ENCODE data around the gene TRIM72.
"Not testable (repeated sequence)": the region's sequence is repeated elsewhere in the genome, so short reads cannot be mapped to it uniquely, and the experiment has no call there.

The TRIM72 gene

DNA sequence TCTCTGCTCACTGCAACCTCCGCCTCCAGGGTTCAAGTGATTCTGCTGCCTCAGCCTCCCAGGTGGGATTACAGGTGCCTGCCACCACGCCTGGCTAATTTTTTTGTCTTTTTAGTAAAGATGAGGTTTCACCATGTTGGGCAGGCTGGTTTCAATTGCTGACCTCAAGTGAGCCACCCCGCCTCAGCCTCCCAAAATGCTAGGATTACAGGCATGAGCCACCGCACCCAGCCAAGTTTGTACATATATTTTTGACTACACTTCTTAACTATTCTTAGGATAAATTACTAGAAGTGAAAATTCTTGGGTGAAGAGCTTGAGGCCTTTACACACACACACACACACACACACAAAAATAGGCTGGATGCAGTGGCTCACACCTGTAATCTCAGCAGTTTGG lies 44.4 kb downstream of the TRIM72 start:
- DNase-seq (ENCODE audit: low read depth) = no peak

GRCh38 chr16:31260136-31260931 lies 46.4 kb downstream of the TRIM72 start:
- DNase-seq (ENCODE audit: low read depth) = no peak

DNA sequence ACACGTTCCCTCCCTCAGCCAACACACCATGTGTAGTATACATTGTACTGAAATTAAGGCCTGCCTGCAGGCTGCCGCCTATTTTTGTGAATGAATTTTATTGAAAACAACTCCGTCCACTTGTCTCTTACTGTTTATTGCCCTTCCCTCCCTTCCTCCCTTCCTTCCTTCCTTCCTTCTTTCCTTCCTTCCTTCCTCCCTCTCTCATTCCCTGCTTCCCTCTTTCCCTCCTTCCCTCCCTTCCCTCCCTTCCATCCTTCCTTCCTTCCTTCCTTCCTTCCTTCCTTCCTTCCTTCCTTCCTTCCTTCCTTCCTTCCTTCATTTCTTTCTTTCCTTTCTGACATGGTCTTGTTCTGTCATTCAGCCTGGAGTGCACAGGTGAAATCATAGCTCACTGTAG lies 48.2 kb downstream of the TRIM72 start:
- no peak for DNase-seq (ENCODE audit: low read depth)

GRCh38 chr16:31265329-31266245 lies 51.7 kb downstream of the TRIM72 start:
- peak; percentile 33 for DNase-seq (ENCODE audit: low read depth)

DNA sequence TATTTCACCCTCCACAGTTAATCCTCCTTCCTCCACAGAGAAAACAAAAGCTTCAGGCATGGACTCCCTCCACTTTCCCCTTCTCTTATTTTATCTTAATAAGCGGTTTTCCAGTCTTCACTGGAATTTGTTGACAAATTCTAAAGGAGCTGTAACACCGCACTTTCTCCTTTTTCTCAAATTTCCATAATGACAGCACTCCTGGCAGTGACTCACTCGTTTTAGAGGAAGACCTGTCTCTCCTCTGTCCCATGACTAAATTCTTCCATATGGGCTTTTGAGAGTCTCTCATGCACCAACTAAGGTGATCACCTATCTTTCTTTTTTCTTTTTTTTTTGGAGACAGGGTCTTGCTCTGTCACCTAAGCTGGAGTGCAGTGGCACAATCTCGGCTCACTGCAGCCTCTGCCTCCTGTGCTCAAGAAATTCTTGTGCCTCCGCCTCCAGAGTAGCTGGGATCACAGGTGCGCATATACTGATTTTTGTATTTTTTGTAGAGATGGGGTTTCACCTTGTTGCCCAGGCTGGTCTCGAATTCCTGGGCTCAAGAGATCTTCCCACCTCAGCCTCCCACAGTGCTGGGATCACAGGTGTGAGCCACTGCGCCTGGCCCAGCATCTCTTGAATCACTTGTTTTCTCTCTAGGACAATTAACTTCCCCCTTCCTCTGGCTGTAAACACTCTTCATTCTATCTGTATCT lies 53.6 kb downstream of the TRIM72 start:
- no peak for DNase-seq (ENCODE audit: low read depth)

GRCh38 chr16:31268033-31268365 lies 54.1 kb downstream of the TRIM72 start:
- DNase-seq (ENCODE audit: low read depth) = no peak

DNA sequence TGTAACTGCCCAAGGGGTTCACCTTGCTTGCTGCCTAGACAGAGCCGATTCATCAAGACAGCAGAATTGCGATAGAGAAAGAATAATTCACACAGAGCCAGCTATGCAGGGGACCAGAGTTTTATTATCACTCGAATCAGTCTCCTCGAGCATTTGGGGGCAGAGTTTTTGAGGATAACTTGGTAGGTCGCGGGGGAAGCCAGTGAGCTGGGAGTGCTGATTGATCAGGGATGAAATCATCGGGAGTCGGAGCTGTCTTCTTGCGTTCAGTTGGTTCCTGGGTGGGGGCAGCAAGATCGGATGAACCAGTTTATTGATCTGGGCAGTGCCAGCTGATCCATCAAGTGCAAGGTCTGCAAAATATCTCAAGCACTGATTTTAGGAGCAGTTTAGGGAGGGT lies 55.0 kb downstream of the TRIM72 start:
- no peak for DNase-seq (ENCODE audit: low read depth)

GRCh38 chr16:31269541-31269940 lies 55.6 kb downstream of the TRIM72 start:
- no peak for DNase-seq (ENCODE audit: low read depth)

DNA sequence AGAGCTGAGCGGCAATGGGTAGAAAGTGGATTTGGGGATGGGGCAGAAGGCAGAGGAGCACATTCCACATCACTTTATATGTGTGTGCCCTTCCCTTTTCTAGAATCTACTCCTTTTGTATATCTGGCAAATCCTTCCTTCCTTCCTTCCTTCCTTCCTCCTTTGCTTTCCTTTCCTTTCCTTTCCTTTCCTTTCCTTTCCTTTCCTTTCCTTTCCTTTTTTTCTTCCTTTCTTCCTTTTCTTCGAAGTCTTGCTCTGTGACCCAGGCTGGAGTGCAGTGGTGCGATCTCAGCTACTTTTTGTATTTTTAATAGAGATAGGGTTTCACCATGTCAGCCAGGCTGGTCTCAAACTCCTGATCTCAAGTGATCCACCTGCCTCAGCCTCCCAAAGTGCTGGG lies 56.1 kb downstream of the TRIM72 start:
- not testable (repeated sequence) for DNase-seq (ENCODE audit: low read depth)

DNA sequence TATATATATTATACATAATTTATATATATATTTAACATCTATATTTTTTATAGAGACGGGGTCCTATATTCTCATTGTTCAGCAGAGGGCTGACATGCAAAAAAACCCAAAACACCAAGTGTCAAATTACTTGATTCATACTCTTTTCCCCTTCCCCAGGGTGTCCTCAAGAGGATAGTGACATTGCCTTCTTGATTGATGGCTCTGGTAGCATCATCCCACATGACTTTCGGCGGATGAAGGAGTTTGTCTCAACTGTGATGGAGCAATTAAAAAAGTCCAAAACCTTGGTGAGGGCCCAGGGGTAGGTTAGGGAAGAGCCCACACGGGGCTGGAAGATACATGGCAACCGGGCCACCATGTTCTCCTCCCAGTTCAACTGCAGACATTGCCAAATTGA lies 56.9 kb downstream of the TRIM72 start:
- no peak for DNase-seq (ENCODE audit: low read depth)

DNA sequence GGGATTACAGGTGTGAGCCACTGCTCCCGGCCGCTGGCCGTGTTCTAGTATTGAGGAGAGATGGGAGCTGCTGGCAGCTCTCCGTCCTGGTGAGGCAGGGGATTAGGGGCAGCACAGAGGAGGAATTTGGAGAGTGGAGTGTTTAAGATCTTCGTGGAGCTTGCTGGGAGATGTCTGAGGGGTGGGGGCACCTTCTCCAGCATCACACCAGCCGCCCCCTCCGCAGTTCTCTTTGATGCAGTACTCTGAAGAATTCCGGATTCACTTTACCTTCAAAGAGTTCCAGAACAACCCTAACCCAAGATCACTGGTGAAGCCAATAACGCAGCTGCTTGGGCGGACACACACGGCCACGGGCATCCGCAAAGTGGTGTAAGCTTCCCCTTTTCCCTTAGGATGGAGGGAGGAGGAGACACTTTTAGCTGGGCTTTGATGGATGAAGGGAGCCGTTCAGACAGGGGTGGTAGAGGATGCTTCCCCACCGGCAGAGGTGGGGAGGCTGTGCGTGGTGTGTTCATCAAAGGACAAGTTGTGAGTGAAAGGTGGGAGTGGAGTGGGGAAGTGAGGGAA lies 57.8 kb downstream of the TRIM72 start:
- no peak for DNase-seq (ENCODE audit: low read depth)

- no peak for DNase-seq (ENCODE audit: low read depth)
Observed at GRCh38 chr16:31273187-31273586, 59.3 kb downstream of the TRIM72 start.

GRCh38 chr16:31273676-31274075 lies 59.8 kb downstream of the TRIM72 start:
- DNase-seq (ENCODE audit: low read depth) = no peak

- DNase-seq (ENCODE audit: low read depth) = no peak
Observed at GRCh38 chr16:31274831-31275816, 61.2 kb downstream of the TRIM72 start.

DNA sequence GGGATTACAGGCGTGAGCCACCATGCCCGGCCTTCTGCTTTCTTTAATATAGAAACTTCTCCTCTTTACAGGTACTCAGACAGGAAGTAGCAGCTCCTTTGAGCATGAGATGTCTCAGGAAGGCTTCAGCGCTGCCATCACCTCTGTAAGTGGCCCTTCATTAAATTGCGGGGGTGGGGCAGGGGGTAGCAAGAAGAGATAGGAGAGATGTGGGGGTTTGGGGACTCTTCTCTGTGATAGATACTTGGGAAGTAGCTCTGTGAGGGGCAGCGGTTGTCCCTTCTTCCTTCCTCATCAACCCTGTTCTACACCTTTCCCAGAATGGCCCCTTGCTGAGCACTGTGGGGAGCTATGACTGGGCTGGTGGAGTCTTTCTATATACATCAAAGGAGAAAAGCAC lies 62.7 kb downstream of the TRIM72 start:
- DNase-seq (ENCODE audit: low read depth) = no peak

GRCh38 chr16:31277659-31278260 lies 63.8 kb downstream of the TRIM72 start:
- no peak for DNase-seq (ENCODE audit: low read depth)

DNA sequence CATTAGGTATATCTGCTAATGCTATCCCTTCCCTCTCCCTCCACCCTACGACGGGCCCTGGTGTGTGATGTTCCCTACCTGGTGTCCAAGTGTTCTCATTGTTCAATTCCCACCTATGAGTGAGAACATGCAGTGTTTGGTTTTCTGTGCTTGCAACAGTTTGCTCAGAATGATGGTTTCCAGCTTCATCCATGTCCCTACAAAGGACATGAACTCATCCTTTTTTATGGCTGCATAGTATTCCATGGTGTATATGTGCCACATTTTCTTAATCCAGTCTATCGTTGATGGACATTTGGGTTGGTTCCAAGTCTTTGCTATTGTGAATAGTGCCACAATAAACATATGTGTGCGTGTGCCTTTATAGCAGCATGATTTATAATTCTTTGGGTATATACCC lies 64.9 kb downstream of the TRIM72 start:
- not testable (repeated sequence) for DNase-seq (ENCODE audit: low read depth)
